HepG2 (cell line): ENCODE results near the gene CAPN9. TPM values are rescaled to one million over a fixed set of nuclear protein-coding genes. Genes with fewer than 3 reads are reported as not detected.

Source experiments
- ATF7-NPFF ChIP-seq: sonication (generic); formaldehyde crosslinking; IDR thresholded peaks from 2 replicates; pipeline ENCODE4 v1.8.1; 2023; ENCODE audit warnings: mild to moderate bottlenecking, low read depth, missing genetic modification reagents, moderate library complexity
- CREM ChIP-seq, 2 experiments: sonication (generic) in 1 of 2; formaldehyde crosslinking in 1 of 2; IDR thresholded peaks; 2 replicates each; pipeline versions ENCODE4 v1.4.0 to v1.6.1; 2016 to 2020; ENCODE audit warnings: antibody characterized with exemption in 1 of 2, mild to moderate bottlenecking in 1 of 2, missing genetic modification reagents in 1 of 2
- DMTF1 ChIP-seq: sonication (generic); formaldehyde crosslinking; IDR thresholded peaks from 2 replicates; pipeline ENCODE4 v1.4.0; 2020; ENCODE audit warnings: mild to moderate bottlenecking, missing genetic modification reagents
- EZH2 ChIP-seq: conservative IDR thresholded peaks from 2 replicates; pipeline ENCODE4 v1.6.1; 2012; ENCODE audit warnings: mild to moderate bottlenecking, low read depth, low read length, moderate library complexity
- HNF1B ChIP-seq: sonication (generic); formaldehyde crosslinking; IDR thresholded peaks from 2 replicates; pipeline ENCODE4 v1.5.1; 2020; ENCODE audit warnings: mild to moderate bottlenecking, moderate library complexity, missing genetic modification reagents
- IKZF5 ChIP-seq: IDR thresholded peaks from 2 replicates; pipeline ENCODE4 v1.6.1; 2018; ENCODE audit warnings: missing genetic modification reagents, mild to moderate bottlenecking, missing compliant biosample characterization
- MEF2D ChIP-seq: sonication (generic); formaldehyde crosslinking; IDR thresholded peaks from 2 replicates; pipeline ENCODE4 v1.5.1; 2020; ENCODE audit warnings: mild to moderate bottlenecking, missing genetic modification reagents
- NR2F6 ChIP-seq, 2 experiments: IDR thresholded peaks; 2 replicates each; pipeline ENCODE4 v1.6.1; 2016; ENCODE audit warnings: antibody characterized with exemption in 1 of 2, mild to moderate bottlenecking in 1 of 2
- PRMT3 ChIP-seq: sonication (generic); formaldehyde crosslinking; IDR thresholded peaks from 2 replicates; pipeline ENCODE4 v1.8.1; 2022; ENCODE audit warnings: low read depth, mild to moderate bottlenecking, moderate library complexity, missing genetic modification reagents, borderline replicate concordance
- SIX1 ChIP-seq: sonication (generic); formaldehyde crosslinking; IDR thresholded peaks from 2 replicates; pipeline ENCODE4 v1.4.0; 2020; ENCODE audit warnings: missing genetic modification reagents, borderline replicate concordance
- ZFAT ChIP-seq: sonication (generic); formaldehyde crosslinking; conservative IDR thresholded peaks from 2 replicates; pipeline ENCODE4 v1.8.1; 2023; ENCODE audit warnings: missing genetic modification reagents, inconsistent platforms
- ZNF235 ChIP-seq: sonication (generic); formaldehyde crosslinking; IDR thresholded peaks from 2 replicates; pipeline ENCODE4 v1.8.1; 2023; ENCODE audit warnings: mild to moderate bottlenecking, missing genetic modification reagents, borderline replicate concordance
- ZNF556 ChIP-seq: sonication (generic); formaldehyde crosslinking; IDR thresholded peaks from 2 replicates; pipeline ENCODE4 v1.4.0; 2020; ENCODE audit warnings: mild to moderate bottlenecking, missing genetic modification reagents, borderline replicate concordance
- polyA plus RNA-seq, 8 experiments: library from polyadenylated mRNA; depleted of rRNA in 3 of 8; stranded (reverse) in 7 of 8; unstranded in 1 of 8; fragments of >200 nt; fragmentation: Illumina TruSeq in 4 of 8; extraction: Trizol in 4 of 8; gene quantifications; 2 replicates each; pipeline versions ENCODE4 v1.2.1 to v1.2.3, GENCODE V29; 2011 to 2016; ENCODE audit warnings: low read depth in 4 of 8, missing spikeins in 1 of 8, mixed read lengths in 1 of 8; ENCODE audit not compliant: insufficient read depth in 1 of 8
- total RNA-seq, 5 experiments: library from RNA; depleted of rRNA; stranded (reverse); fragments of >200 nt; fragmentation: Illumina TruSeq; extraction: Trizol; gene quantifications; 2 replicates each; pipeline ENCODE4 v1.2.3, GENCODE V29; 2016; ENCODE audit warnings: low read depth in 1 of 5

Gene CAPN9
- total and polyA plus RNA-seq, 2 of the 13 experiments (the other 11 are each of a cell fraction or from before 2014, with no cell fraction given), result 0.04 to 0.31 TPM

- peak; percentile 89; the same call in 1 of the 2 replicates for TF ChIP-seq IKZF5
- peak; percentile 66 for TF ChIP-seq HNF1B (CRISPR knock-in tag)
- peak; percentile 79 for TF ChIP-seq MEF2D (CRISPR knock-in tag)
- TF ChIP-seq ZNF235 (CRISPR knock-in tag), result 0 out of 2 replicates have a peak, but pooled peaks have one; percentile 78
- TF ChIP-seq ZNF556 (CRISPR knock-in tag), result peak; percentile 75; the same call in 1 of the 2 replicates
- 0 out of 2 replicates have a peak, but pooled peaks have one; percentile 27 for TF ChIP-seq DMTF1
- TF ChIP-seq ATF7-NPFF, result 0 out of 2 replicates have a peak, but pooled peaks have one; percentile 41
- TF ChIP-seq SIX1 (CRISPR knock-in tag), result peak; percentile 55; the same call in 1 of the 2 replicates
- peak; percentile 62; the same call in 1 of the 2 replicates for TF ChIP-seq PRMT3
- TF ChIP-seq CREM (IDR thresholded peaks at IDR 0.05), result peak; percentile 84
- TF ChIP-seq CREM (CRISPR knock-in tag; IDR thresholded peaks at IDR 0.05), result no peak
- TF ChIP-seq NR2F6 (IDR thresholded peaks at IDR 0.05), result peak; percentile 89
- TF ChIP-seq NR2F6 (CRISPR knock-in tag; IDR thresholded peaks at IDR 0.05), result peak; percentile 97
- no peak for TF ChIP-seq ZFAT
- TF ChIP-seq EZH2, result no peak
These were observed 38.3 kb upstream of the CAPN9 start (continued) for GRCh38 chr1:230708631-230709580.
